ENCODE data around the gene NUP98. TPM values are rescaled to one million over a fixed set of nuclear protein-coding genes. Genes with fewer than 3 reads are reported as not detected.

The NUP98 gene
- polyA plus RNA-seq, 3 donors, result 19.6 to 76.2 (median 28.5) TPM

DNA sequence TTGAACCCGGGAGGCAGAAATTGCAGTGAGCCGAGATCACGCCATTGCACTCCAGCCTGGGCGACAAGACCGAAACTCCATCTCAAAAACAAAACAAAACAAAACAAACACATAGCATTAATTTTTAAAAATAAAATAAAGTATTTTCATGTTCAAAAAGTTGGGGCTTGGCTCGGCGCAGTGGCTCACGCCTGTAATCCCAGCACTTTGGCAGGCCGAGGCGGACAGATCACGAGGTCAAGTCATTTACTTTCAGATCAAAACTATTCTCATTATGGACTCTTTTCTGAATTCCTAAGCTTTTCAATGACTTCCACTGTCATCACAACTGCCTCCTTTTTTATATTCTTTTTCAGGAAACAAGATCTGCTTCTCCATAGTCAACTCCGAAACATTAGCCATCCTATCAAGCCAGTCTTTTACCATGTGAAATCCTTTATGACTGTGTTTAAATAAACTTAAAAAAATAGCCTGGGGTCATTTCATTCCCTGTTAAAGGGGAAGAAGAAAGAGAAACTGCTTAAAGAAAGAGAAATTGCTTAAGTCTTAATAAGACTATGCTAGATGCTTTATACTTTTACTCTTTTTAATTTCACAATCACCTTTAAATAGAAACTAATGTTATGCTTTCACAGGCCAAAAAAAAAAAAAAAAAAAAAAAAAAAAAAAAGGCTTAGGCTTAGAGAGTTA is 113.1 kb downstream of the NUP98 start:
- WGBS (ENCODE audit: insufficient coverage), result 92% methylated on average over 6 of the region's 12 CpGs
- H3K4me3 Mint-ChIP-seq, result no peak overlapping the region
- TF ChIP-seq, protein P1, sequence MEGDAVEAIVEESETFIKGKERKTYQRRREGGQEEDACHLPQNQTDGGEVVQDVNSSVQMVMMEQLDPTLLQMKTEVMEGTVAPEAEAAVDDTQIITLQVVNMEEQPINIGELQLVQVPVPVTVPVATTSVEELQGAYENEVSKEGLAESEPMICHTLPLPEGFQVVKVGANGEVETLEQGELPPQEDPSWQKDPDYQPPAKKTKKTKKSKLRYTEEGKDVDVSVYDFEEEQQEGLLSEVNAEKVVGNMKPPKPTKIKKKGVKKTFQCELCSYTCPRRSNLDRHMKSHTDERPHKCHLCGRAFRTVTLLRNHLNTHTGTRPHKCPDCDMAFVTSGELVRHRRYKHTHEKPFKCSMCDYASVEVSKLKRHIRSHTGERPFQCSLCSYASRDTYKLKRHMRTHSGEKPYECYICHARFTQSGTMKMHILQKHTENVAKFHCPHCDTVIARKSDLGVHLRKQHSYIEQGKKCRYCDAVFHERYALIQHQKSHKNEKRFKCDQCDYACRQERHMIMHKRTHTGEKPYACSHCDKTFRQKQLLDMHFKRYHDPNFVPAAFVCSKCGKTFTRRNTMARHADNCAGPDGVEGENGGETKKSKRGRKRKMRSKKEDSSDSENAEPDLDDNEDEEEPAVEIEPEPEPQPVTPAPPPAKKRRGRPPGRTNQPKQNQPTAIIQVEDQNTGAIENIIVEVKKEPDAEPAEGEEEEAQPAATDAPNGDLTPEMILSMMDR (IDR thresholded peaks at IDR 0.05), result no peak
- Histone ChIP-seq H3K79me2 (ENCODE audit: insufficient read depth, low read length) (no peaks in the 10 kb centered on the region), H4K20me1 (ENCODE audit: insufficient read depth, low read length) (no peaks in the 10 kb centered on the region), H3K27ac (ENCODE audit: low read depth in 1 of 2, low read length in 2 of 2) (no peak overlapping the region), H3K27me3 (ENCODE audit: control insufficient read depth in 2 of 2, insufficient read depth in 2 of 2, low read length in 2 of 2) (no peaks in the 10 kb centered on the region), H3K4me3 (replicated peaks in 1 of 3; ENCODE audit: low read depth in 2 of 3, low read length in 3 of 3) (no peak overlapping the region), H3K36me3 (replicated peaks in 1 of 2; ENCODE audit: control insufficient read depth in 1 of 2, insufficient read depth in 2 of 2, low read length in 2 of 2) (peaks cover 85 to 94% of the 10 kb centered on the region in 2 donors), H3K9me3 (replicated peaks in 1 of 2; ENCODE audit: control insufficient read depth in 1 of 2, insufficient read depth in 1 of 2, low read length in 2 of 2) (no peaks in the 10 kb centered on the region), H2AFZ (ENCODE audit: insufficient read depth, low read depth, low read length, poor library complexity, severe bottlenecking) (no peak overlapping the region), H3K4me1 (ENCODE audit: control insufficient read depth in 1 of 2, insufficient read depth in 2 of 2, low read length in 2 of 2) (no peaks in the 10 kb centered on the region), H3K9ac (ENCODE audit: insufficient read depth, low read length, poor library complexity, severe bottlenecking) (no peak overlapping the region), H3K4me2 (replicated peaks; ENCODE audit: extremely low read depth, low read length, poor library complexity, severe bottlenecking) (no peak overlapping the region)
- H3K4me1 Mint-ChIP-seq, result no peaks in the 10 kb centered on the region
- H3K36me3 Mint-ChIP-seq, result peaks cover 83 to 94% of the 10 kb centered on the region in 2 donors
- intact Hi-C loops (cut with micrococcal nuclease), result no loop called here
- DNase-seq, result no peak
- H3K27me3 Mint-ChIP-seq (ENCODE audit: low read depth in 3 of 3), result no peaks in the 10 kb centered on the region
- H3K9me3 Mint-ChIP-seq, result no peaks in the 10 kb centered on the region
- peak overlapping the region in 4 of 7 donors; percentile 6 to 58 (median 42) for H3K27ac Mint-ChIP-seq

GRCh38 chr11:3683039-3683438 is 114.3 kb downstream of the NUP98 start:
- intact Hi-C loops (cut with micrococcal nuclease), result no loop called here
- H3K4me3 Mint-ChIP-seq, result no peak overlapping the region
- no peak overlapping the region for H3K27ac ChIP-seq (ENCODE audit: low read depth in 1 of 2, low read length in 2 of 2)
- TF ChIP-seq, protein P1 (IDR thresholded peaks at IDR 0.05), result no peak
- H3K9ac ChIP-seq (ENCODE audit: insufficient read depth, low read length, poor library complexity, severe bottlenecking), result no peak overlapping the region
- H4K20me1 ChIP-seq (ENCODE audit: insufficient read depth, low read length), result no peaks in the 10 kb centered on the region
- H3K27me3 ChIP-seq (ENCODE audit: control insufficient read depth in 2 of 2, insufficient read depth in 2 of 2, low read length in 2 of 2), result no peaks in the 10 kb centered on the region
- H3K4me3 ChIP-seq (replicated peaks in 1 of 3; ENCODE audit: low read depth in 2 of 3, low read length in 3 of 3), result no peak overlapping the region
- no peaks in the 10 kb centered on the region for H3K9me3 Mint-ChIP-seq
- no peaks in the 10 kb centered on the region for H3K9me3 ChIP-seq (replicated peaks in 1 of 2; ENCODE audit: control insufficient read depth in 1 of 2, insufficient read depth in 1 of 2, low read length in 2 of 2)
- H2AFZ ChIP-seq (ENCODE audit: insufficient read depth, low read depth, low read length, poor library complexity, severe bottlenecking), result no peak overlapping the region
- peaks cover 91 to 96% of the 10 kb centered on the region in 2 donors for H3K36me3 Mint-ChIP-seq
- peak overlapping the region in 1 of 7 donors; percentile 72 for H3K27ac Mint-ChIP-seq
- H3K27me3 Mint-ChIP-seq (ENCODE audit: low read depth in 3 of 3), result no peaks in the 10 kb centered on the region
- no peak for DNase-seq
- no peaks in the 10 kb centered on the region for H3K4me1 ChIP-seq (ENCODE audit: control insufficient read depth in 1 of 2, insufficient read depth in 2 of 2, low read length in 2 of 2)
- WGBS (ENCODE audit: insufficient coverage), result 97% methylated on average over 5 of the region's 9 CpGs
- H3K4me2 ChIP-seq (replicated peaks; ENCODE audit: extremely low read depth, low read length, poor library complexity, severe bottlenecking), result no peak overlapping the region
- H3K79me2 ChIP-seq (ENCODE audit: insufficient read depth, low read length), result no peaks in the 10 kb centered on the region
- peaks cover 92 to 100% of the 10 kb centered on the region in 2 donors for H3K36me3 ChIP-seq (replicated peaks in 1 of 2; ENCODE audit: control insufficient read depth in 1 of 2, insufficient read depth in 2 of 2, low read length in 2 of 2)
- H3K4me1 Mint-ChIP-seq, result no peaks in the 10 kb centered on the region

All from CD14-positive monocyte (primary cell).